ENCODE measurements around the gene CTTNBP2.

GRCh38 chr7:117698018-117698417 lies 175.2 kb downstream of the CTTNBP2 start:
- TF ChIP-seq CTCF (IDR thresholded peaks at IDR 0.05; ENCODE audit: poor library complexity) (no peak), EZH2 (IDR thresholded peaks at IDR 0.05; ENCODE audit: borderline replicate concordance) (no peak)
